SK-N-SH (cell line): ENCODE results near the gene NELFB. TPM values are rescaled to one million over a fixed set of nuclear protein-coding genes. Genes with fewer than 3 reads are reported as not detected.

Experiments used
- CTCF ChIA-PET: fragments of 300-600, 350-600 bp; formaldehyde crosslinking; extraction: SDS; loops from one replicate; lab custom pipeline; 2021; lab: Yijun Ruan, JAX
- POLR2A ChIA-PET: fragments of 350-600 bp; sonication (Branson Sonifier 250); formaldehyde crosslinking; extraction: SDS; loops from one replicate; lab custom pipeline; 2020; ENCODE audit warnings: antibody characterized with exemption, inconsistent platforms; lab: Yijun Ruan, JAX
- DNase-seq: peaks from one replicate; pipeline ENCODE4 v3.0.0; 2012
- H2AFZ ChIP-seq: fragments of 200-600 bp; sonication (generic); 2 replicates; pipeline ENCODE4 v1.8.1; 2016; ENCODE audit warnings: antibody characterized with exemption, mild to moderate bottlenecking, low read depth
- H3F3A ChIP-seq: fragments of 200-600 bp; sonication (generic); replicated peaks from 2 replicates; pipeline ENCODE3; 2016; ENCODE audit warnings: antibody characterized with exemption, mild to moderate bottlenecking; ENCODE audit not compliant: insufficient read depth
- H3K27ac ChIP-seq, 2 experiments: fragments of 200-500 bp in 1 of 2; fragments of 200-600 bp in 1 of 2; sonication (Bioruptor generic) in 1 of 2; sonication (generic), shearing (Covaris generic) in 1 of 2; 2 replicates each; pipeline versions ENCODE4 v1.5.1 to v1.6.1; 2014 to 2016; ENCODE audit warnings: low read depth in 2 of 2, inconsistent platforms in 1 of 2, low read length in 1 of 2, mild to moderate bottlenecking in 1 of 2, mixed read lengths in 1 of 2
- H3K27me3 ChIP-seq: fragments of 200-600 bp; sonication (generic), shearing (Covaris generic); 2 replicates; pipeline ENCODE4 v1.6.1; 2016; ENCODE audit warnings: mixed run types; ENCODE audit not compliant: insufficient read depth
- H3K36me3 ChIP-seq, 2 experiments: fragments of 200-500 bp in 1 of 2; fragments of 200-600 bp in 1 of 2; sonication (Bioruptor generic) in 1 of 2; sonication (generic) in 1 of 2; replicated peaks in 1 of 2; 2 replicates each; pipeline versions ENCODE3 to v1.5.1; 2014 to 2016; ENCODE audit warnings: low read length in 1 of 2, mild to moderate bottlenecking in 1 of 2; ENCODE audit not compliant: insufficient read depth in 2 of 2, control insufficient read depth in 1 of 2
- H3K4me1 ChIP-seq, 2 experiments: fragments of 200-500 bp in 1 of 2; fragments of 200-600 bp in 1 of 2; sonication (Bioruptor generic) in 1 of 2; sonication (generic), shearing (Covaris generic) in 1 of 2; 2 replicates each; pipeline versions ENCODE4 v1.5.1 to v1.6.1; 2014 to 2016; ENCODE audit warnings: low read depth in 1 of 2, low read length in 1 of 2, mixed run types in 1 of 2; ENCODE audit not compliant: insufficient read depth in 2 of 2, control insufficient read depth in 1 of 2
- H3K4me2 ChIP-seq: fragments of 200-600 bp; sonication (generic), shearing (Covaris generic); 2 replicates; pipeline ENCODE4 v1.6.1; 2017; ENCODE audit warnings: mixed run types
- H3K4me3 ChIP-seq, 2 experiments: fragments of 200-500 bp in 1 of 2; fragments of 200-600 bp in 1 of 2; sonication (Bioruptor generic) in 1 of 2; sonication (generic), shearing (Covaris generic) in 1 of 2; 2 replicates each; pipeline versions ENCODE4 v1.5.1 to v1.8.1; 2014 to 2016; ENCODE audit warnings: low read depth in 2 of 2, inconsistent platforms in 1 of 2, low read length in 1 of 2, mild to moderate bottlenecking in 1 of 2, mixed read lengths in 1 of 2, moderate library complexity in 1 of 2
- H3K79me2 ChIP-seq: fragments of 200-600 bp; sonication (generic); 2 replicates; pipeline ENCODE4 v1.8.1; 2017; ENCODE audit warnings: mild to moderate bottlenecking; ENCODE audit not compliant: insufficient read depth
- H3K9ac ChIP-seq: fragments of 200-600 bp; sonication (generic); 2 replicates; pipeline ENCODE4 v1.6.1; 2017; ENCODE audit warnings: mixed run types
- H3K9me2 ChIP-seq: fragments of 200-600 bp; sonication (generic); 2 replicates; pipeline ENCODE4 v1.6.1; 2017; ENCODE audit warnings: mixed run types
- H3K9me3 ChIP-seq: fragments of 200-600 bp; sonication (generic); 2 replicates; pipeline ENCODE4 v1.6.1; 2017; ENCODE audit warnings: mixed run types, mild to moderate bottlenecking, moderate library complexity
- H4K20me1 ChIP-seq: fragments of 200-600 bp; sonication (generic); 2 replicates; pipeline ENCODE4 v1.6.1; 2017; ENCODE audit warnings: mild to moderate bottlenecking, mixed run types; ENCODE audit not compliant: insufficient read depth
- CHD2 ChIP-seq: fragments of 150-350 bp; IDR thresholded peaks from 2 replicates; pipeline ENCODE4 v1.6.1; 2018; ENCODE audit warnings: low read length; ENCODE audit not compliant: partially characterized antibody
- EZH2phosphoT487 ChIP-seq: fragments of 200-600 bp; sonication (generic); IDR thresholded peaks from 2 replicates; pipeline ENCODE4 v1.6.1; 2017; ENCODE audit warnings: low read depth, mixed run types, mild to moderate bottlenecking, antibody characterized with exemption, moderate library complexity, borderline replicate concordance
- FOSL2 ChIP-seq: IDR thresholded peaks from 2 replicates; pipeline ENCODE4 v1.4.0; 2012; ENCODE audit warnings: low read depth, mild to moderate bottlenecking, moderate library complexity, borderline replicate concordance
- FOXM1 ChIP-seq: IDR thresholded peaks from 2 replicates; pipeline ENCODE4 v1.4.0; 2012; ENCODE audit warnings: low read depth, mild to moderate bottlenecking
- GATA2 ChIP-seq: sonication (generic); formaldehyde crosslinking; IDR thresholded peaks from 2 replicates; pipeline ENCODE4 v1.5.0; 2020; ENCODE audit warnings: mild to moderate bottlenecking, missing genetic modification reagents
- JUND ChIP-seq: IDR thresholded peaks from 2 replicates; pipeline ENCODE4 v1.4.0; 2012
- NFIC ChIP-seq: IDR thresholded peaks from 2 replicates; pipeline ENCODE4 v1.4.0; 2012; ENCODE audit warnings: borderline replicate concordance
- NRF1 ChIP-seq: IDR thresholded peaks from 2 replicates; pipeline ENCODE4 v1.6.1; 2012; ENCODE audit warnings: low read depth, mild to moderate bottlenecking, low read length
- POLR2AphosphoS5 ChIP-seq: IDR thresholded peaks from 2 replicates; pipeline ENCODE4 v1.6.1; 2012; ENCODE audit warnings: low read depth, low read length
- RAD21 ChIP-seq: IDR thresholded peaks from 2 replicates; pipeline ENCODE4 v1.6.1; 2012; ENCODE audit warnings: mild to moderate bottlenecking, low read length
- RFX5 ChIP-seq: IDR thresholded peaks from 2 replicates; pipeline ENCODE4 v1.6.1; 2012; ENCODE audit warnings: mild to moderate bottlenecking, improper control_type of control experiment, low read length
- SIN3A ChIP-seq: IDR thresholded peaks from 2 replicates; pipeline ENCODE4 v1.6.1; 2012; ENCODE audit warnings: low read depth, mild to moderate bottlenecking, low read length, moderate library complexity, borderline replicate concordance
- SMC3 ChIP-seq: IDR thresholded peaks from 2 replicates; pipeline ENCODE4 v1.6.1; 2012; ENCODE audit warnings: low read depth, low read length, improper control_type of control experiment
- TAF1 ChIP-seq: IDR thresholded peaks from 2 replicates; pipeline ENCODE4 v1.6.1; 2012; ENCODE audit warnings: low read depth, mild to moderate bottlenecking, low read length, moderate library complexity, borderline replicate concordance
- TEAD4 ChIP-seq: IDR thresholded peaks from 2 replicates; pipeline ENCODE4 v1.4.0; 2012; ENCODE audit warnings: mild to moderate bottlenecking, borderline replicate concordance; ENCODE audit not compliant: insufficient read depth
- YY1 ChIP-seq: IDR thresholded peaks from 2 replicates; pipeline ENCODE4 v1.4.0; 2012; ENCODE audit warnings: low read depth, mild to moderate bottlenecking
- WGBS: methylation state at CpG from one replicate; pipeline ENCODE4 v1.1.6; 2017; ENCODE audit warnings: low lambda C conversion rate; 5-methylcytosine and 5-hydroxymethylcytosine counted together
- polyA plus RNA-seq, 3 experiments: library from polyadenylated mRNA; depleted of rRNA; stranded (reverse); fragments of >200 nt; gene quantifications; 2 replicates each; pipeline ENCODE4 v1.2.3, GENCODE V29; 2012
- TF ChIP-seq, protein P1 (sequence below): IDR thresholded peaks from 2 replicates; pipeline ENCODE4 v1.4.0; 2012; ENCODE audit warnings: low read depth, borderline replicate concordance
- TF ChIP-seq, protein P2 (sequence below): fragments of 200-600 bp; sonication (generic); IDR thresholded peaks from 2 replicates; pipeline ENCODE4 v1.6.1; 2017; ENCODE audit warnings: antibody characterized with exemption, mild to moderate bottlenecking, moderate library complexity
- TF ChIP-seq, protein P3 (sequence below): IDR thresholded peaks from 2 replicates; pipeline ENCODE4 v1.4.0; 2012; ENCODE audit warnings: low read depth, borderline replicate concordance
- TF ChIP-seq, protein P4 (sequence below): fragments of 150-350 bp; IDR thresholded peaks from 2 replicates; pipeline ENCODE4 v1.6.1; 2017; ENCODE audit warnings: antibody characterized with exemption, low read length, low read depth, borderline replicate concordance

The NELFB gene
- polyA plus RNA-seq, 1 of the 3 experiments (the other 2 are of a cell fraction): 62.7 TPM

DNA sequence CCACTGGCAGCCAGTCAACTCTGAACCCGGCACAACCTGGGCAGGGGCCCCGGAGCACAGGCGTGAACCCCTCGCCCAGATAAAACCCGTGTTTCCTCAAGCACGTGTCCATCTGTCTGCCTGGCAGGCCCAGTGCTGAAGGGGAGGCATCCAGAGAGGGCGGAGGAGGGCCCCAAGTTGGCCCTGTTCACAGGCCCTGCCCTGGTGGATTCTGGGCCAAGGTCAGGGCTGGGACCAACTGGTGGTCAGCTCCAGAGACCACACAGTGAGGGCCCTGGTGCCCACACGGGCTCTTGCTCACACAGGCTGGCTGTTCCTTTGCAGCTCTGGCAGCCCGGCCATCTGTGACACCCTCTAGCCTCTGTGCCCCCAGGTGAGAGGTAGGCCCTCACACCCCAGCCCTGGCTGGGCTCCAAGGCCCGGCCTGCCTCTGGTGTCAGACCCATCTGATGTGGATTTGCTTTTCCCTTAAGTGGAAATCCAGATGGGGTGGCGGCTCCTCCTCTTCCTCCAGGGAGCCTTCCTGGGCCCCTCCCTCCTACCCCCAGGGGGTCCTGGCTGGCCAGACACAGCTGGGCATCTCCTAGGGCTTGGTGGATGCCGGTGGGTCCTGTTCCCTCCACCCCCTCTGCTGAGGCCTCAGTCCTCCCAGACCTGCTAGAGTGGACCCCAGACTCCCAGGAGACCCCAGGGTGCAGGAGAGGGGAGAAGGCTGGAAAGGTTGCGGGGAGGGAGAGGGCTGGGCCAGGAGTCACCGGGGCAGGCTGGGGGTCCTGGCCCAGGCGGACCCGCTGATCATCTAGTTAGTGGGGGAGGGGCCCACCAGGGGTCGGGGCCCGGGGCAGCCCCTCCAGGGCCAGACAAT is 4.6 kb upstream of the NELFB start:
- no peak for TF ChIP-seq CHD2
- no peak for TF ChIP-seq SIN3A
- TF ChIP-seq NRF1: no peak
- TF ChIP-seq RFX5: no peak
- no peak for TF ChIP-seq FOXM1
- TF ChIP-seq GATA2 (CRISPR knock-in tag): no peak
- TF ChIP-seq FOSL2: no peak
- no peak for TF ChIP-seq JUND
- TF ChIP-seq, protein P1, sequence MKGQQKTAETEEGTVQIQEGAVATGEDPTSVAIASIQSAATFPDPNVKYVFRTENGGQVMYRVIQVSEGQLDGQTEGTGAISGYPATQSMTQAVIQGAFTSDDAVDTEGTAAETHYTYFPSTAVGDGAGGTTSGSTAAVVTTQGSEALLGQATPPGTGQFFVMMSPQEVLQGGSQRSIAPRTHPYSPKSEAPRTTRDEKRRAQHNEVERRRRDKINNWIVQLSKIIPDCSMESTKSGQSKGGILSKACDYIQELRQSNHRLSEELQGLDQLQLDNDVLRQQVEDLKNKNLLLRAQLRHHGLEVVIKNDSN: no peak
- no peak for TF ChIP-seq YY1
- no peak for TF ChIP-seq TEAD4
- TF ChIP-seq RAD21: no peak
- TF ChIP-seq, protein P2, sequence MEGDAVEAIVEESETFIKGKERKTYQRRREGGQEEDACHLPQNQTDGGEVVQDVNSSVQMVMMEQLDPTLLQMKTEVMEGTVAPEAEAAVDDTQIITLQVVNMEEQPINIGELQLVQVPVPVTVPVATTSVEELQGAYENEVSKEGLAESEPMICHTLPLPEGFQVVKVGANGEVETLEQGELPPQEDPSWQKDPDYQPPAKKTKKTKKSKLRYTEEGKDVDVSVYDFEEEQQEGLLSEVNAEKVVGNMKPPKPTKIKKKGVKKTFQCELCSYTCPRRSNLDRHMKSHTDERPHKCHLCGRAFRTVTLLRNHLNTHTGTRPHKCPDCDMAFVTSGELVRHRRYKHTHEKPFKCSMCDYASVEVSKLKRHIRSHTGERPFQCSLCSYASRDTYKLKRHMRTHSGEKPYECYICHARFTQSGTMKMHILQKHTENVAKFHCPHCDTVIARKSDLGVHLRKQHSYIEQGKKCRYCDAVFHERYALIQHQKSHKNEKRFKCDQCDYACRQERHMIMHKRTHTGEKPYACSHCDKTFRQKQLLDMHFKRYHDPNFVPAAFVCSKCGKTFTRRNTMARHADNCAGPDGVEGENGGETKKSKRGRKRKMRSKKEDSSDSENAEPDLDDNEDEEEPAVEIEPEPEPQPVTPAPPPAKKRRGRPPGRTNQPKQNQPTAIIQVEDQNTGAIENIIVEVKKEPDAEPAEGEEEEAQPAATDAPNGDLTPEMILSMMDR: no peak
- no peak for TF ChIP-seq TAF1
- TF ChIP-seq EZH2phosphoT487: no peak
- TF ChIP-seq SMC3: no peak
- TF ChIP-seq, protein P3, sequence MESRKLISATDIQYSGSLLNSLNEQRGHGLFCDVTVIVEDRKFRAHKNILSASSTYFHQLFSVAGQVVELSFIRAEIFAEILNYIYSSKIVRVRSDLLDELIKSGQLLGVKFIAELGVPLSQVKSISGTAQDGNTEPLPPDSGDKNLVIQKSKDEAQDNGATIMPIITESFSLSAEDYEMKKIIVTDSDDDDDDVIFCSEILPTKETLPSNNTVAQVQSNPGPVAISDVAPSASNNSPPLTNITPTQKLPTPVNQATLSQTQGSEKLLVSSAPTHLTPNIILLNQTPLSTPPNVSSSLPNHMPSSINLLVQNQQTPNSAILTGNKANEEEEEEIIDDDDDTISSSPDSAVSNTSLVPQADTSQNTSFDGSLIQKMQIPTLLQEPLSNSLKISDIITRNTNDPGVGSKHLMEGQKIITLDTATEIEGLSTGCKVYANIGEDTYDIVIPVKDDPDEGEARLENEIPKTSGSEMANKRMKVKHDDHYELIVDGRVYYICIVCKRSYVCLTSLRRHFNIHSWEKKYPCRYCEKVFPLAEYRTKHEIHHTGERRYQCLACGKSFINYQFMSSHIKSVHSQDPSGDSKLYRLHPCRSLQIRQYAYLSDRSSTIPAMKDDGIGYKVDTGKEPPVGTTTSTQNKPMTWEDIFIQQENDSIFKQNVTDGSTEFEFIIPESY: no peak
- TF ChIP-seq NFIC: no peak
- TF ChIP-seq, protein P4, sequence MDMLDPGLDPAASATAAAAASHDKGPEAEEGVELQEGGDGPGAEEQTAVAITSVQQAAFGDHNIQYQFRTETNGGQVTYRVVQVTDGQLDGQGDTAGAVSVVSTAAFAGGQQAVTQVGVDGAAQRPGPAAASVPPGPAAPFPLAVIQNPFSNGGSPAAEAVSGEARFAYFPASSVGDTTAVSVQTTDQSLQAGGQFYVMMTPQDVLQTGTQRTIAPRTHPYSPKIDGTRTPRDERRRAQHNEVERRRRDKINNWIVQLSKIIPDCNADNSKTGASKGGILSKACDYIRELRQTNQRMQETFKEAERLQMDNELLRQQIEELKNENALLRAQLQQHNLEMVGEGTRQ: no peak
- no peak for TF ChIP-seq POLR2AphosphoS5
- TF ChIP-seq, all 33 proteins: peak for 0
- H3K27me3 ChIP-seq: no peaks in the 10 kb centered on the region
- ChIA-PET CTCF (interaction anchor here (1.7 to 8.2 kb wide), 3 partner anchors 11 to 52 kb away, joined by 4 to 38 read pairs (median 7); partner anchors contain the start of gene NRARP), POLR2A (interaction anchor here (1.9 kb wide), 1 partner anchor 10 kb away, joined by 11 read pairs; the partner anchor contains the start of gene TUBB4B)
- no peak overlapping the region for H3K4me3 ChIP-seq
- H4K20me1 ChIP-seq: no peaks in the 10 kb centered on the region
- H3K36me3 ChIP-seq: no peaks in the 10 kb centered on the region
- H3K4me1 ChIP-seq: peaks cover 0 to 14% of the 10 kb centered on the region in 2 experiments; a peak in 1 of 4 replicates
- no peak overlapping the region for H3K4me2 ChIP-seq
- no peak for DNase-seq
- 90% methylated on average over 9 of the region's 18 CpGs for WGBS
- H3K9me2 ChIP-seq: no peaks in the 10 kb centered on the region
- no peak overlapping the region for H3K27ac ChIP-seq
- no peaks in the 10 kb centered on the region for H3K9me3 ChIP-seq
- no peak overlapping the region for H3K9ac ChIP-seq
- H3F3A ChIP-seq: no peaks in the 10 kb centered on the region
- H2AFZ ChIP-seq: no peak overlapping the region
- H3K79me2 ChIP-seq: peaks cover 4% of the 10 kb centered on the region
